ENCODE data around the gene TAF12. TPM values are rescaled to one million over a fixed set of nuclear protein-coding genes. Genes with fewer than 3 reads are reported as not detected.
A peak's percentile ranks its signal among the peaks of the same experiment; 100 is the strongest.
"Not testable (repeated sequence)": the region's sequence is repeated elsewhere in the genome, so short reads cannot be mapped to it uniquely, and the experiment has no call there.

Gene TAF12
- polyA plus RNA-seq, 1 of the 3 experiments (the other 2 are of a cell fraction), result 34.9 TPM

GRCh38 chr1:28591708-28592320 lies 51.1 kb downstream of the TAF12 start, which contains the start of gene RAB42 (continued):
- TF ChIP-seq ELF1 (IDR thresholded peaks at IDR 0.05) (no peak), REST (IDR thresholded peaks at IDR 0.05; ENCODE audit: low read depth, low read length) (no peak), EZH2phosphoT487 (IDR thresholded peaks at IDR 0.05; ENCODE audit: borderline replicate concordance, low read depth) (no peak), RAD21 (IDR thresholded peaks at IDR 0.05; ENCODE audit: low read length) (no peak)
- TF ChIP-seq, protein P1, sequence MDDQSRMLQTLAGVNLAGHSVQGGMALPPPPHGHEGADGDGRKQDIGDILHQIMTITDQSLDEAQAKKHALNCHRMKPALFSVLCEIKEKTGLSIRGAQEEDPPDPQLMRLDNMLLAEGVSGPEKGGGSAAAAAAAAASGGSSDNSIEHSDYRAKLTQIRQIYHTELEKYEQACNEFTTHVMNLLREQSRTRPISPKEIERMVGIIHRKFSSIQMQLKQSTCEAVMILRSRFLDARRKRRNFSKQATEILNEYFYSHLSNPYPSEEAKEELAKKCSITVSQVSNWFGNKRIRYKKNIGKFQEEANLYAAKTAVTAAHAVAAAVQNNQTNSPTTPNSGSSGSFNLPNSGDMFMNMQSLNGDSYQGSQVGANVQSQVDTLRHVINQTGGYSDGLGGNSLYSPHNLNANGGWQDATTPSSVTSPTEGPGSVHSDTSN (IDR thresholded peaks at IDR 0.05), result no peak

DNA sequence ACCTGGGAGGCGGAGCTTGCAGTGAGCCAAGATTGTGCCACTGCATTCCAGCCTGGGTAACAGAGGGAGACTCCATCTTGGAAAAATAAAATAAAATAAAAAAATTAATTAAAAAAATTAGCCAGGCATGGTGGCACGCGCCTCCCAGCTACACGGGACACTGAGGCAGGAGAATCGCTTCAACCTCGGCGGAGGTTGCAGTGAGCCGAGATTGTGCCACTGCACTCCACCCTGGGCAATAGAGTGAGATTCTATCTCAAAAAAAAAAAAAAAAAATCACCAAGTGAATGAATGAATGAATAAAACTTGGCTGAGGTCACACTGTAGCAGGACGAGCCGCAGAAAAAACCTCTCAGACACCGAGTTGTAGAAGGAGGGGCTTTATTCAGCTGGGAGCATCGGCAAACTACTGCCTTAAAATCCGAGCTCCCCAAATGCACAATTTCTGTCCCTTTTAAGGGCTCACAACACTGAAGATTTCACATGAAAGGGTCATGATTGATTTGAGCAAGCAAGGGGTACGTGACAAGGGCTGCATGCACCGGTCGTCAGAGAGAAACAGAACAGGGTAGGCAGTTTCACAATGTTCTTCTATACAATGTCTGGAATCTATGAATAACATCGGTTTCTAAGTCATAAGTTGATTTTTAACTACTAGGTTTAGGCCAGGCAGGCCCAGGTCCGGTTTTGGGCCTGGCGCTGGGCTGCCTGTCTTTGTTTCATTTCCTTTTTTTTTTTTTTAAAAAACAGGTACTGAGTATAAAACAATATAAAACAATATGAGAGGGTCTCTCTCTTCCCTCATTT lies 56.1 kb downstream of the TAF12 start:
- H4K20me1 ChIP-seq (ENCODE audit: insufficient read depth); H3K4me1 ChIP-seq (ENCODE audit: control insufficient read depth in 1 of 2, insufficient read depth in 2 of 2, low read depth in 1 of 2, low read length in 1 of 2); H3K27me3 ChIP-seq (ENCODE audit: insufficient read depth); H3K9me2 ChIP-seq; CTCF ChIA-PET; H3K36me3 ChIP-seq (replicated peaks in 1 of 2; ENCODE audit: control insufficient read depth in 1 of 2, insufficient read depth in 2 of 2, low read length in 1 of 2); H3K9ac ChIP-seq; H3K4me3 ChIP-seq (ENCODE audit: low read depth in 2 of 2, low read length in 1 of 2); H3K4me2 ChIP-seq; DNase-seq; H3K27ac ChIP-seq (ENCODE audit: low read depth in 2 of 2, low read length in 1 of 2); H2AFZ ChIP-seq (ENCODE audit: low read depth); H3K79me2 ChIP-seq (ENCODE audit: insufficient read depth); H3K9me3 ChIP-seq; POLR2A ChIA-PET: not testable (repeated sequence)
- peaks cover 12% of the 10 kb centered on the region for H3F3A ChIP-seq (replicated peaks; ENCODE audit: insufficient read depth)
- 92% methylated on average over 19 of the region's 19 CpGs for WGBS (ENCODE audit: low lambda C conversion rate)

- Histone ChIP-seq H3F3A (replicated peaks; ENCODE audit: insufficient read depth) (peaks cover 46% of the 10 kb centered on the region), H3K27ac (ENCODE audit: low read depth in 2 of 2, low read length in 1 of 2) (peak overlapping the region; percentile 66 to 69), H2AFZ (ENCODE audit: low read depth) (peak overlapping the region; percentile 100), H3K79me2 (ENCODE audit: insufficient read depth) (peaks cover 30% of the 10 kb centered on the region), H3K36me3 (replicated peaks in 1 of 2; ENCODE audit: control insufficient read depth in 1 of 2, insufficient read depth in 2 of 2, low read length in 1 of 2) (peaks cover 23 to 38% of the 10 kb centered on the region in 2 experiments), H3K4me3 (ENCODE audit: low read depth in 2 of 2, low read length in 1 of 2) (peak overlapping the region; percentile 77 to 100), H3K9me2 (no peaks in the 10 kb centered on the region), H3K4me1 (ENCODE audit: control insufficient read depth in 1 of 2, insufficient read depth in 2 of 2, low read depth in 1 of 2, low read length in 1 of 2) (peaks cover 11 to 13% of the 10 kb centered on the region in 2 experiments; a peak in 3 of 4 replicates), H3K9me3 (no peaks in the 10 kb centered on the region), H4K20me1 (ENCODE audit: insufficient read depth) (peaks cover 31% of the 10 kb centered on the region), H3K9ac (peak overlapping the region; percentile 95), H3K4me2 (peak overlapping the region; percentile 100), H3K27me3 (ENCODE audit: insufficient read depth) (no peaks in the 10 kb centered on the region)
- CTCF ChIA-PET, result interaction anchor here (1.0 to 2.4 kb wide), 12 partner anchors 8 to 724 kb away, joined by 3 to 24 read pairs (median 6); no protein-coding TSS in a partner anchor
- no peak for TF ChIP-seq RCOR1 (IDR thresholded peaks at IDR 0.05; ENCODE audit: low read length)
- no peak for TF ChIP-seq ZBTB33 (IDR thresholded peaks at IDR 0.05; ENCODE audit: borderline replicate concordance, low read depth)
- TF ChIP-seq USF2 (IDR thresholded peaks at IDR 0.05; ENCODE audit: borderline replicate concordance, low read depth, low read length), result no peak
- TF ChIP-seq RXRA (IDR thresholded peaks at IDR 0.05; ENCODE audit: borderline replicate concordance, low read depth), result no peak
- TF ChIP-seq, protein P1 (IDR thresholded peaks at IDR 0.05), result no peak
- no peak for TF ChIP-seq POLR2AphosphoS5 (IDR thresholded peaks at IDR 0.05; ENCODE audit: low read depth, low read length)
- no peak for TF ChIP-seq FOXJ3 (CRISPR knock-in tag; IDR thresholded peaks at IDR 0.05)
- DNase-seq, result no peak
- POLR2A ChIA-PET, result interaction anchor here (0.6 to 3.6 kb wide), 42 partner anchors 8 to 600 kb away, joined by 3 to 59 read pairs (median 6); partner anchors contain the start of genes ATP5IF1, GMEB1, MED18 and PHACTR4
- WGBS (ENCODE audit: low lambda C conversion rate), result 14% methylated on average over 10 of the region's 10 CpGs
Observed at GRCh38 chr1:28582248-28582615, 60.6 kb downstream of the TAF12 start.

Measured in SK-N-SH (cell line).